ENCODE measurements around the gene HEATR5B.
"Not testable (repeated sequence)": the region's sequence is repeated elsewhere in the genome, so short reads cannot be mapped to it uniquely, and the experiment has no call there.

Gene HEATR5B

DNA sequence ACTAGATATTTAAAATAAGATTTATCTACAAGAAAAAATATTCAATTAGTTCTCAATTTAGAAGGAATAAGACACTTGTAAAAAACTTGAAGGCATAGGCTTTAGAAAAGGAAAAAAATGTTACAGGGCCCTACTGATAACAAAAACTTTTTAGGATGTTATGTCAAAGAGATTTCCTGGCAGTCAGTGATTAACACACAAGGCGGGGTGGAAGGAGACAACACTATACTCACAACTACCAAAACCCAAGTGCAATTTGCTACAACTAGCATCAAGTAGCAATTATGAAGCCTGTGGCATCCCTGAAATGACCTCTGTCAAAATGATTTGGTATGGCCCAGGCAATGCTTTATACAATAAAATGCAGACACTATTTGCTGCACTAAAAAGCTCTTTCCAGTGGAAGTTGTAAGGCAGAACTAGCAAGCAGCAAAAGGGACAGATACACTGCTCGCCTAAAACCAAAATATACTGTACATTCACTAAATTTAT lies 133.1 kb downstream of the HEATR5B start:
- H3K27me3 ChIP-seq (ENCODE audit: control insufficient read depth, insufficient read depth, low read length) = no peaks in the 10 kb centered on the region
- DNase-seq (ENCODE audit: low read depth, low spot score) = no peak
- no peaks in the 10 kb centered on the region for H3K36me3 ChIP-seq (ENCODE audit: control insufficient read depth, insufficient read depth, low read length)
- WGBS (ENCODE audit: insufficient coverage, insufficient read length) = no CpG with 5 or more reads among the region's 2 CpGs
- H3K27ac ChIP-seq (ENCODE audit: low read length) = no peak overlapping the region
- H3K4me3 ChIP-seq (ENCODE audit: low read length) = no peak overlapping the region
- no peaks in the 10 kb centered on the region for H3K4me1 ChIP-seq (ENCODE audit: control insufficient read depth, insufficient read depth, low read length)
- H3K9me3 ChIP-seq (ENCODE audit: control insufficient read depth, insufficient read depth, low read length) = no peaks in the 10 kb centered on the region

DNA sequence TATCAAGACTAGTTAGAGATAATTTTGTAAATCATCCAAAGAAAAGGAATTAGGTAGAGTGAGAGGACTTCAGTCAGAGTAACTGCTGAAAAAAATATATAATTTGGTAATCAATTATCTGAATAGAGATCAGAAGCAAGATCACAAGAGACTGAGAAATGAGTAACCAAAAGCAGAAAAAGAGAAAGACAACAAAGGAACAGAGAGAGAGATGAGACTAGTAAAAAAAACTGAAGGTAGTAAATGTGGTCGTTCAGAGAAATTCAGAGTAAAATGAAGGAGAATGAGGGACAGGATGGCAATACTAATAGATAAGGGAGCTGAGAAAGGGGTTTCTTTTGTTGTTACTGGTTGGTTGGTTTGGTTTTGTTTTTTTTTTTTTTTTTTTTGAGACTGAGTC lies 134.3 kb downstream of the HEATR5B start:
- Histone ChIP-seq H3K4me1 (ENCODE audit: control insufficient read depth, insufficient read depth, low read length) (no peaks in the 10 kb centered on the region), H3K27me3 (ENCODE audit: control insufficient read depth, insufficient read depth, low read length) (no peaks in the 10 kb centered on the region), H3K27ac (ENCODE audit: low read length) (no peak overlapping the region), H3K9me3 (ENCODE audit: control insufficient read depth, insufficient read depth, low read length) (no peaks in the 10 kb centered on the region), H3K4me3 (ENCODE audit: low read length) (no peak overlapping the region), H3K36me3 (ENCODE audit: control insufficient read depth, insufficient read depth, low read length) (no peaks in the 10 kb centered on the region)
- no peak for DNase-seq (ENCODE audit: low read depth, low spot score)
- WGBS (ENCODE audit: insufficient coverage, insufficient read length) = no CpG with 5 or more reads among the region's 1 CpG

DNA sequence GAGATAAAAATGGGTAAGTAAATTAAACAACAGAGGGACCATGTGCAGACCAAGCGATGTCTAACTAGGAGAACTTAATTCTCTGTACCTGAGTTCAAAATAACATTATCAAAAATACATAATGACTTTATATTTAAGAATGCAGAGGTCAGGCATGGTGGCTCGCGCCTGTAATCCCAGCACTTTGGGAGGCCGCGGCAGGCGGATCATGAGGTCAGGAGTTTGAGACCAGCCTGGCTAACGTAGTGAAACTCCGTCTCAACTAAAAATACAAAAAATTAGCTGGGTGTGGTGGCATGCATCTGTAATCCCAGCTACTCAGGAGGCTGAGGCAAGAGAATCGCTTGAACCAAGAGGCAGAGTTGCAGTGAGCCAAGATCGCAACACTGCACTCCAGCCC lies 138.9 kb downstream of the HEATR5B start:
- not testable (repeated sequence) for H3K36me3 ChIP-seq (ENCODE audit: control insufficient read depth, insufficient read depth, low read length); DNase-seq (ENCODE audit: low read depth, low spot score); H3K9me3 ChIP-seq (ENCODE audit: control insufficient read depth, insufficient read depth, low read length); H3K4me3 ChIP-seq (ENCODE audit: low read length); H3K27ac ChIP-seq (ENCODE audit: low read length); H3K4me1 ChIP-seq (ENCODE audit: control insufficient read depth, insufficient read depth, low read length); H3K27me3 ChIP-seq (ENCODE audit: control insufficient read depth, insufficient read depth, low read length)
- no CpG with 5 or more reads among the region's 10 CpGs for WGBS (ENCODE audit: insufficient coverage, insufficient read length)

- no peak for DNase-seq (ENCODE audit: low read depth, low spot score)
- no peak overlapping the region for H3K27ac ChIP-seq (ENCODE audit: low read length)
- WGBS (ENCODE audit: insufficient coverage, insufficient read length) = no CpG with 5 or more reads among the region's 4 CpGs
- H3K9me3 ChIP-seq (ENCODE audit: control insufficient read depth, insufficient read depth, low read length) = no peaks in the 10 kb centered on the region
- no peaks in the 10 kb centered on the region for H3K36me3 ChIP-seq (ENCODE audit: control insufficient read depth, insufficient read depth, low read length)
- H3K4me3 ChIP-seq (ENCODE audit: low read length) = no peak overlapping the region
- H3K4me1 ChIP-seq (ENCODE audit: control insufficient read depth, insufficient read depth, low read length) = no peaks in the 10 kb centered on the region
- no peaks in the 10 kb centered on the region for H3K27me3 ChIP-seq (ENCODE audit: control insufficient read depth, insufficient read depth, low read length)
Observed at GRCh38 chr2:36941867-36942266, 142.3 kb downstream of the HEATR5B start.

DNA sequence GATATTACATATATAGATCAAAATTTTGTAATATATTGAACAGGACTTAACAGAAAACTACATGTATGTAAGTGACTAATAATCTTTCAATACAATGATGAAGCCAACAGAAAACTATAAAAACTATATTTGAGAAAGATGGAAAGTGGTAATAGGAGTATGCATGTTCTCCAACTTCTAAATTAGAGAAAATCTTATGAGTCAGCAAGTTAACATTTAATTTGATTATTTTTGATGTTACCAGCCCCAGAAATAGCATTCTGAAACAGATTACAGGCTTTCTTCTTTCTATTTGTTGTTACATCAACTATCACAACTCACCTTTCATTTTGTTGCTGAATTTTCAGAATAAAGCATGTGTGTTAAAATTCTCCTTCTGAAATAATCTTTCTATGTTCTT lies 147.6 kb downstream of the HEATR5B start:
- not testable (repeated sequence) for DNase-seq (ENCODE audit: low read depth, low spot score); H3K4me1 ChIP-seq (ENCODE audit: control insufficient read depth, insufficient read depth, low read length); H3K4me3 ChIP-seq (ENCODE audit: low read length); H3K27ac ChIP-seq (ENCODE audit: low read length); H3K36me3 ChIP-seq (ENCODE audit: control insufficient read depth, insufficient read depth, low read length); H3K9me3 ChIP-seq (ENCODE audit: control insufficient read depth, insufficient read depth, low read length); H3K27me3 ChIP-seq (ENCODE audit: control insufficient read depth, insufficient read depth, low read length)

DNA sequence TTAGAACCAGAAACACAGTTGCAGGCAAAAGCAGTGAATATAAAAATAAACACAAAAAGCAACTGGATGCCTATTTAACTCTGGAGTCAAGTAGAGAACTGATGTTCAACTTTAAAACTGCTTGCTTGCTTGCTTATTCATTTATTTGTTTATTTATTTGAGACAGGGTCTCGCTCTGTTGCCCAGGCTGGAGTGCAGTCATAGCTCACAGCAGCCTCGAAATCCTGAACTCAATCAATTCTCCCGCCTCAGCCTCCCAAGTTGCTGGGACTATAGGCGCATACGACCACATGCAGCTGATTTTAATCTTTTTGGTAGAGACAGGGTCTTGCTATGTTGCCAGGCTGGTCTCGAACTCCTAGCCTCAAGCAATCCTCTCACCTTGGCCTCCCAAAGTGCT lies 152.5 kb downstream of the HEATR5B start:
- H3K27ac ChIP-seq (ENCODE audit: low read length); H3K4me3 ChIP-seq (ENCODE audit: low read length); H3K4me1 ChIP-seq (ENCODE audit: control insufficient read depth, insufficient read depth, low read length); H3K27me3 ChIP-seq (ENCODE audit: control insufficient read depth, insufficient read depth, low read length); H3K36me3 ChIP-seq (ENCODE audit: control insufficient read depth, insufficient read depth, low read length); H3K9me3 ChIP-seq (ENCODE audit: control insufficient read depth, insufficient read depth, low read length); DNase-seq (ENCODE audit: low read depth, low spot score): not testable (repeated sequence)
- no CpG with 5 or more reads among the region's 6 CpGs for WGBS (ENCODE audit: insufficient coverage, insufficient read length)

Measured in iPS DF 6.9 (cell line).